Measurements from ENCODE around the gene PANX1. TPM values are rescaled to one million over a fixed set of nuclear protein-coding genes. Genes with fewer than 3 reads are reported as not detected.

The PANX1 gene
- total RNA-seq, 1 donor from 2014 or later = 52.2 TPM

DNA sequence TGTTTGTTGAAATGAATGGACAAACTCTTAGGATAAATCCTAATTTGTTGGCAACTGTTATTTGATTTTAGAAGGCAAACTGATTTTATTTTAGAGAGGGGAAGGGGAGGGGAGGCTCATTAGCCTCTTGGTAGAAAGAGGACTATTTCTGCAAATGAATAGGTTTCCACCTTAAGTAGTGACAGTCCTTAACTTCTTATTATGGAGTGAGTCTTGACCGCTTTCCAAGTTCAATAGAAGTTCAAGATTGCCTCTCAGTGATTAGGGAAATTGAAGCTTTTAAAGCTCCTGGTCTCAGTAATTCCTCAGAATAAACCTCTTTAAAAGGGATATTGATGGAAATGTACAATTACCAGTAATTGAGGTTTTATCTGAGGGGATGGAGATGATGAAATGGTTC lies 55.7 kb downstream of the PANX1 start:
- DNase-seq (ENCODE audit: low spot score) = no peak

DNA sequence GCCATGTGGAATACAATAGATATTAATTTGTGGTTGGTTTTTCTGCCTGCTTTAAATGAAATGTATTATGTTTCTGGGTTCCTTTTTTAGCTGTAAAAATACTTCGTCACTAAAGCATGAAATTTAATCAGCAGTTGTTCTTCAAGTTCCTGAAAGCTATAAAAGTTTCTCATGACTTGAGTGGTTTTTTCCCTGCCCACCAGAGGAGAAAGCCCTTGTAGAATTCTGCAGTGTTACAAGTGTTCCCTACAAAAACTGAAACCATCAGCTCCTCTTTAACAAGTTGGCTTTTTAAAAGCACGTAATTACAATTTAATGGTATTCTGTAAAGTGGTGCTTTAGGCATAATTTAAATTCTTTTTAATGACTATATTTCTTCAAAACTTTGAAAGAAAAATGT lies 56.2 kb downstream of the PANX1 start:
- DNase-seq (ENCODE audit: low spot score) = no peak

DNA sequence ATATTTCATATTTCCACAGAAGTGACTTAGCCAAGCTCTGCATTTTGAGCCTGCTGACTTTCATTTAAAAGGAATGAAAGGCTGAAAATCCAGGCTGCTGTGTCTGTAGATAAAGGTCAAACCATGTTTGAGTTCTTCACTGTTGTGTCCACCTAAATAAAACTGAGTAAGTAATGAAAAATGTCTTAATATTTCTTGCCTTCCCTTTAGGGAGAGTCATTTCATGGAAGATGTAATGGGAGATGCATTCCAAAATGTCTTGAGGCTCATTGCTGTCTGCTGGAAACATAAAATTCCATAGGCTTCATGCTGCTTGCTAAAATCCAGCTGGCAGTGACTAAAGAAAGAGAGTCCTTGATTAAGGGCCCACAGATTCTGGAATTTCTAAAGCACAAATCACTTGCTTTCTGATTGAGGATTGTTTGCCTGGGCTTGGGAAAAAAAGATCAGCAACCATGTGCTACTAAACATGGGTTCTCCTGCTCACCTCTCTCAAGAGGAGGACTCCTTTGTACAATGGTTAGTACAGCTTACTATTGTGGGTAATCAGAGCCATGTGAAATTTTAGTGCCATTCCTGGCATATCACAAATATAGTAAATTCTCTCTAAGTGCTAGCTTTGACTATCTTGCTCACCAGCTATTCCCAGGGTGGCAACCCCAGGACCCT lies 56.9 kb downstream of the PANX1 start:
- peak; percentile 90 for DNase-seq (ENCODE audit: low spot score)

DNA sequence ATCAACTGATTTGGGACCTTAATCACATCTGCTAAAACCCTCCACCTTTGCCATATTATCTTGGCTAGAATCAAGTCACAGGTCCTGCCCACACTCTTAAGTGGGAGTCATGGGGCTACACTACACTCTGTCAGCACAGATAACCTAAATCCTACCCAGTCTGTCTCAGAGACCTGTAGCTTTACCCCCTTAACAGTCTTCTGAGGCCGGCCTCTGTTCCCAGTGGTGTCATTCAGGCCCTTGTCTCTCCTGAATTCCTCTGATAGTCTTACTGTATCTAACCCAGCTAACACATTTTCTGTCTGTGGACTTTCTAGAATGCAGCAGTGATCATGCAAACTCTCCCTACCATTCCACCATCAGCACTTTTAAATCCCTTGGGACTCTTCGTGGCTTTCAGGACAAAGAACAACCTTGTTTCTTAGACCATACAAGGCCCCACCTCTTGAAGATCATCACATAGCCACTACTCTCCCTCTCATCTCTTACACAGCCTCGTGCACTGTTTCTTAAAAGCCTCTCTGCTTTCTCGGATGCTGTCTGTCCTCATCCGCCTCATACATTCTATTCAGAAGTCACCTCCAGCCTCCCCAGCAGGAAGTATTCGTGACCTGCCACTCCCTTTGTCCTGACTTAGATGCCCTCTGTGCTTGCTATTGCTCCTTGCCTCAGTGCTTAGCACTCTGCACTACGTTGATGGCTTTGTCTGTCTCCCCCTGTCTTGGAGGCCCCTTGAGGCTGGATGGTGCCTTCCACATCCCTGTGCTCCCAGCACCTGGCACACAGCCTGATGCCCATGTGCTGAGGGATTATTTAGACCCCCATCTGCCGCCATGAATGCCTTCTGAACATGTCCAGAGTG lies 57.9 kb downstream of the PANX1 start:
- DNase-seq (ENCODE audit: low spot score) = no peak

DNA sequence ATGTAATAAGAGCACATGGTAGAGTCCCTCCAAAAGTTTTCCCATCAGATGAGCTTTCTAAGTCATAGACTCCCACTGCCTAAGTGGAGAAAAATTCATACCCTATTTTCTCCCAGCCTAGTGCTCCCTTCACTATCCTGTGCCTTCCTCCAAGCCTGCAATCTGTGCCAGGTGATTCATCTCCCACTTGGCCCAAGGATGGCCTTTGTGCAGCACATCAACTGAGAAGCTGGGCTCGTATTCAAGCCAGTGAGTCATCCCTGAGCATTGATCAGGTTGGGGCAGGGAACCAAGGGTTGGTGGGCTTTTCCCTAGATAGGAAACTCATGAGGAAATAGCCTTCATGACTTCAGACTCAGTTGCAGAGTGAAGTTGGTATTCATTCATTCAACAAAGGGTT lies 64.6 kb downstream of the PANX1 start:
- no peak for DNase-seq (ENCODE audit: low spot score)

DNA sequence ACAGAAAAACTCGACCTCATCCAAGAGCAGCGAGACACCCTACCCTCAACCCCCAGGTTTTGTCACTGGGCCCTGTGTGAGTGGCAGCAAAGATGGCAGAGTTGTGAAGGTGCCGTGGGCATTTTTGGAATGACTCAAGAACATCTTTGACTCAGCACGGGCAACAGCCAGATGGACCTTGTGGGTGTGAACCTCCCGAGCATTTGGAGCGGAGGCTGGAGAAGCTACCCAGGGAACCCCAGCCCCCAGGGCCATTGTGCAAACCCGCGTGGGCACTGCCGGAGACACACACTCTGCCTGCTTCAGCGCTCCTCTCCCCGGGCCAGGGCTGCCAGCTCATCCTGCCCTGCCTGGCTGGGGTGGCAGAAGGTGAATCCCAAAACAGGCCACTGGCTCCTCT lies 66.1 kb downstream of the PANX1 start:
- DNase-seq (ENCODE audit: low spot score) = no peak

DNA sequence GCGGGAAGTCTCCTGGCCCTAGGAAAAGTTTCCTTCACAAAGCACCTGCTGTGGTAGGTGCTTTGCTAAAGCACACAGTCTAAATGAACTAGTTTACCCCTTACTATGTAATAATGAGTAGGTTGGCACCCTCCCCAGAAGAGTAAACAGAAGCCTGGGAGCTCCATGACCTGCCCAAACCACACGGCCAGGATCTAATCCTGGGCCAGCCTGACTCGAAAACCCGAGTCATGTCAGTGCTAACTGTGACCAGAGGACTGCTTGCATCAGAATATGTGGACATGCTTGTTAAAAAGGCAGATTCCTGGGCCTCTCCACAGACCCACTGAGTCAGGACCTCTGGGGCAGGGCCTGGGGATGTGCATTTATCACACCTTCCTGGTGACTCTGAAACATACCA lies 67.7 kb downstream of the PANX1 start:
- DNase-seq (ENCODE audit: low spot score) = no peak

DNA sequence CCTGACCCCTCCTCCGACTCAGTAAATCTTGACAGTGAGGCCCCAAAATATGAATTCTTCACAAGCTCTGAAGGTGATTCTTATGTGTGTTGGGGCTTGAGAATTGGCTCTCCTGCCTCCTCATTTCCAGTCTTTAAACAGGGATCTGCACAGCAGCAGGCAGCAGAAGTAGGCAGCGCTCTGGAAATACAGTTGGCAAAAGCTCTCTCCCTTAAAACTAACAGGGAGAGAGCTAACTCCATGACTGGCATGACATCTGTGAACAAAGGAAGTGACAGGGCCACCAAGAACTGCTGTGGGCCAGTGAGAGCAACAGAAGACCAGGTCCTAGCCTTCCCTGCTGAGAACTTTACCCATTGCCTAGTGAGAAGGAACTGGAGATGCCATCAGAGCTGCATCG lies 70.1 kb downstream of the PANX1 start:
- DNase-seq (ENCODE audit: low spot score) = no peak

DNA sequence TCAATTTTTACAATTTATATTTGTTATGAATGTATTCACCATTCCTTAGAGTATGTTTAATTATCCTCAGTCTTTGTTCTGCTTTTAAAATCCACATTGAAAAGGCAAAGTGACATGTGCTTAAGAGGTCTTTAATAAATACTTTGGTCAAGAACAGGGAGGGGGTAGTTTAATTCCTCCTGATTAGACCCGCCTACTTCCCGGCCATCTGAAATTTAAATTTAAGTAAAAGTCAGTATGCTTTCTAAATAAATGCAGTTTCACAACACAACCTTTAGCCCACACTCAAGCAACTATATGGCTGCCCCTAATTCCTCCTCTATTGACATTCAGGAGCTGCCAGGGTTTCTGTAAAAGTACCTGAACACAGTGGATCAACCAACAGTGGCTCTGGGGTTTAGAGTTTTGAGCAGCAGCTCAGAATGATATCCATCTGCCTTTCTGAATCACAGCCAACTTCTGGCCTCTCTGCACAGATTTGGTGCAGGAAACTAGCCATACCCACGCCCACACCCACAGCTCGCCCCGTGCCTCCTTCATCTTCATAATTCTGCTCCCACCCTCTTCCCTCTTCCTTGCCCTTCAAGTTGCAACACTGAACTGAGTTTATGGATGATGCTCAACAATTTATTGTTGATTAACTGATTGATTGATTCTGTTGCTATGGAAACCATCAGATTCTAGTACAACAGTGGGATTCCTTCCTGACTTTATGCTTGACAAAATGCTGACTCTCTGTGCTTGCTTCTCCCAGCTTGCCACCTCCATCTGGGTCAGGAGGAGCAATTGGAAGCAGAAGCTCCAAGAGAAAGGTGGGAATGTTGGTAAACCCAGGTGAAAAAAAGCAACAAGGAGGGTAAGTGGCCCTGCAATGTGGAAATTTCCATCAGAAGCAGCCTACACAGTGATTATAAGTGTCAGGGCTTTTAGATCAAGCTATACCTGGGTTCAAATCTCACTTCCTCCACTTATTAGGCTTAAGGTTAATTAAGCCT lies 70.8 kb downstream of the PANX1 start:
- no peak for DNase-seq (ENCODE audit: low spot score)

DNA sequence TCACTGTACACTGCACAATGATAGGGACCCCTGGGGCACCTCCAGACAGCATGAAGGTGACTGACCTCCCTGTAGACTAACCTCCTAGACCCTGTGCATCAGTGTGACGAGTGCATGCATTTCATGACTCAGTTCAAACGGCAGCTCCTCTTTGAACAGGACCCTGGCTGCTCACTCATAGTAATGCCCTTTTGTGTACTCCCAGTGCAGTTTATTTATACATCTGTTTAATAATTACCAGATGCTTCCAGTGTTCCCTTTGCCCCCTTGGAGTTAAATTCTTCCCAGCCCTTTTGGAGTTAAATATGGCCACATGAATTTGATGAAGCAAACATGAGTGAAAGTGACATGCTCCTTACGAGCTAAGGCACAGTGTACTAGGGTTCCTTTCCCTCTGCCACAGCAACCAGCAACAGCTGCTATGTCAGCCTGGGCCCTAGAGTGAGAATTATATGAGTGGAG lies 72.4 kb downstream of the PANX1 start:
- no peak for DNase-seq (ENCODE audit: low spot score)

DNA sequence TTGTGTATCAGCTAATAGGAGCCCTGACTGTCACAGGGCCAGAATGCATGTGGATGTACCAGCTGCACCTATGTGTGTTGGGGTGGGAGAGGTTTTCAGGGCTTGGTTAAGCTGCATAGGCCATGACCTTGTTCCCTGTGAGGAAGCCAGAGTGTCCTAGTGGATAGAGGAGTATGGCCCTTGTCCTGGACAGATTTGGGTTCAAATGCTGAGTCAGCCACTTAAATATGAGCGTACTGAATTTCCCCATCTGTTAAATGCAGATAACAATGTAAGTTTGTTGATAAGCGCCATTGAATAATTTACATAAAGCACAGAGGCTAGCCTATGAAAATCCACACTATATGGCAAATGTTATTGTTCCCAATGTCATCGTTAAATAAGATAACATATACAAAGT lies 74.4 kb downstream of the PANX1 start:
- no peak for DNase-seq (ENCODE audit: low spot score)

DNA sequence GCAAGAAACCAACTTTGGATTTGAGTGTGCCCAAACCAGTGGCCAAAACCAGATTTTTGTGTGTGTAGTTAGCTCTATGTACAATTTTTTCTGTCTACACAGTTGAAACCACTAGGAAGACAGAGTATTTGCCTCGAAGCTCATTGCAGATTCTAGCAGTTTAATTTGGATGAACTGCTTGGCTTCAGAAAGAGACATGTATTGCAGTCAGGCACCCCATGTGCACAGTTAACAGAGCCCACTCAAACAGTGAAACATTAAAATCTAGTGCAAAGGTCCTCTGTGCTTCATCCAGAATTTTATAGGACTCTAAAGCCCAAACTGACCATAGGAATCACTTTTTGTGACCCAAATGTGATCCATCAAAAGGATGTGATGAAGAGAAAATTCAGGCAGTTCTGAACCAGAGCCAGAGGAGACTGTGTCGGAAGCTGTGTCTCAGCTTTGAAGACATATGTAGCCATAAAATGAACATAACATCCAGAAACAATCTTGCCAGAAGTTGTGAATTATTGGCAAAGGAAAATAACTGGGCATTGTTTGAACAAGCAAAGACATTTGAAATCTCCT lies 82.7 kb downstream of the PANX1 start:
- DNase-seq (ENCODE audit: low spot score) = peak; percentile 18

DNA sequence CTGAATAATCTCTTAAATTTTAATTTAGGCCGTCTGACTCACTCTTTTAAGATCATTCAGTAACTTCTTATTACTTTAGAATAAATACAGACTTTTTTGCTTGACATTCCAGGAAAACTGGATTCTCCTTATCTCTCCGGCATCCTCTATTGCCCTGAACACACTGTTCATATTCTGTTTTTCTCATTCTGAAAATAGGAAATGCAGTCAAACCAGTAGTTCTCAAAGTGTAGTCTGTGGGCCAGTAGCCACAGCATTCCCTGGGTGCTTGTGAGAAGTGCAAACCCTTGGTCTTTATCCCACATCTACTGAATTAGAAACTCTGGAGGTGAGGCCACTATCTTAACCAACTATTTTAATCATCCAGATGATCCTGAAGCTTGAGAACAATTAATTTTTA lies 84.3 kb downstream of the PANX1 start:
- DNase-seq (ENCODE audit: low spot score) = no peak

DNA sequence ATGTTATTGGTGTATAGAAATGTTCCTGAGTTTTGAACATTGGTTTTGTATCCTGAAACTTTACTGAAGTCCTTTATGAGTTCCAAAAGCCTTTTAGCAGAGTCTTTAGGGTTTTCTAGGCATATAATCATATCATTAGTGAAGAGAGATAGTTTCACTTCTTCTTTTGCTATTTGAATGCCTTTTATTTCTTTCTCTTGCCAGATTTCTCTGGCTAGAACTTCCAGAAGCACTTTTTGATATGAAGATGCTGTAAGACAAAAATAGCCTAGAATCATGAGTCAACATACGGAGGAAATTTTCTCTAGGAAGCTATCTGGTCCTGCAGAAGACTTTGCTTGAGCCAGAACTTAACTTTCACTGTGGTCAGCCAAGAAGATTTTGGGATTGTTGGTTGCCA lies 89.1 kb downstream of the PANX1 start:
- DNase-seq (ENCODE audit: low spot score) = no peak

DNA sequence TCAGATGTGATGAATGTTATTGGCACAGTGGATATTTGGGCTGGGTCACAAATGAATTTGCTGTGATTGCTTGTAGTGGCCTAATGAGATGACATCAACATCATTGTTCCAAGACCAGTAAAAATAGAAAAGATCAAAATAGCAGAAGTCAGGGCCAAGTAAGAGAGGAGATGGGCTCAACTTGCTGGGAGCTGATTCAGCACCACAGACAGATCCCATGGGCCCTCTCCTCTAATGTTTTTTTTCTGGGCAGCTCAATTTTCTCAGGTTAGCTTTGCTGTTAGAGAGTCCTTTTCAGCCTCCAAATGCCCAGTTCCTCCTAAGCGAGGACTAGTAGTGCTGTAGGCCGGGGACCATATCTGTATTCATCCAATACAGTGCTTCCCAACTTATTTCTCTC lies 89.7 kb downstream of the PANX1 start:
- no peak for DNase-seq (ENCODE audit: low spot score)

DNA sequence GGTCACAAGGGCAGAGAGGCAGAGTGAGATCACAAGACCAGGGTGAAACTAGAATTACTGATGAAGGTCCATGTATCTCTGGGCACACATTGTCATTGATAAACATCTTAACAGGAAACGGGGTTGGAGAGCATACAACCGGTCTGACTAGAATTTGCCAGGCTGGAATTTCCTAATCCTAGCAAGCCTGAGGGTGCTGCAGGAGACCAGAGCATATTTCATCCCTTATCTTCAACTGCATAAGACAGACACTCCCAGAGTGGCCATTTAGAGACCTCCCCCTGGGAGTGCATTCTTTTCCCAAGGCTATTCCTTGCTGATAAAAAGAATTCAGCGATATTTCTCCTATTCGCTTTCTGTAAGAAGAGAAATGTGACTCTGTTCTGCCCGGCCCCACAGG lies 91.1 kb downstream of the PANX1 start:
- DNase-seq (ENCODE audit: low spot score) = no peak

DNA sequence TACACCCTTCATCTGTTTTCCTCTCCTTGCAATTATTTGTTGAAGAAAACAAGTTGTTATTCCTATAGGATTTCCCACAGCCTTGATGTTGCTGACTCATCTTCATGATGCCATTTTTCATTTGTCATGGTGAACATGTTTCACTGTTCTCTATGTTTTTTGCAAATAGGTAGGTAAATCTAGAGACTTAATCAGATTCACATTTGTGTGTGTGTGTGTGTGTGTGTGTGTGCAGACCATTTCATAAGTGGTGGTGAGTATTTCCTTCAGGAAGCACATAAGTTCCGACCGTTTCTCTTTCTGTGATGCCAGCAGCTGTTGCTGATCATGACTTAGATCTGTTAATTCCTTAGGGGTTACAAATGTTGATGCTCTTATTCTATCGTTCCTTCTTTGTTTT lies 95.4 kb downstream of the PANX1 start:
- no peak for DNase-seq (ENCODE audit: low spot score)

All from umbilical cord (tissue), 2 donors.